Measurements from ENCODE around the gene KDM2B.

- TF ChIP-seq POLR2A (IDR thresholded peaks at IDR 0.05; ENCODE audit: low read length) (no peak), GATA1 (IDR thresholded peaks at IDR 0.05; ENCODE audit: low read depth, low read length) (no peak)
Observed at GRCh38 chr12:121475279-121475678, 105.5 kb downstream of the KDM2B start.
